HG02852 (cell line): ENCODE results near the gene INSYN1.

Source experiments
- ATAC-seq: cut with Tn5 transposase; IDR thresholded peaks from one replicate; pipeline ENCODE4 v1.9.1; 2021; ENCODE audit warnings: mild to moderate bottlenecking, moderate library complexity; ENCODE audit not compliant: unreplicated experiment

INSYN1 gene

GRCh38 chr15:73694419-73694818 is 58.7 kb downstream of the INSYN1 start:
- no peak for ATAC-seq

GRCh38 chr15:73691396-73691795 is 61.8 kb downstream of the INSYN1 start:
- no peak for ATAC-seq

- ATAC-seq: no peak
Observed at GRCh38 chr15:73688455-73688854, 64.7 kb downstream of the INSYN1 start.

- no peak for ATAC-seq
Observed at GRCh38 chr15:73687351-73687750, 65.8 kb downstream of the INSYN1 start.

- ATAC-seq: no peak
Observed at GRCh38 chr15:73686781-73687256, 66.3 kb downstream of the INSYN1 start.

- ATAC-seq: no peak
Observed at GRCh38 chr15:73685981-73686380, 67.2 kb downstream of the INSYN1 start.
